Mammary epithelial cell (primary cell): ENCODE results near the gene RALB.

Experiments
- EZH2 ChIP-seq: IDR thresholded peaks from 2 replicates; pipeline ENCODE4 v1.6.1; 2012; ENCODE audit warnings: low read length, inconsistent platforms, borderline replicate concordance
- TF ChIP-seq, protein P1 (sequence below), 2 donors: IDR thresholded peaks in 1 of 2; conservative IDR thresholded peaks in 1 of 2; 2 replicates each; pipeline ENCODE4 v1.5.1; 2011 to 2012; ENCODE audit warnings: inconsistent platforms in 2 of 2, low read length in 2 of 2, mild to moderate bottlenecking in 2 of 2, control low read depth in 1 of 2, low read depth in 1 of 2; ENCODE audit not compliant: insufficient read depth in 1 of 2; ENCODE audit errors: extremely low read depth in 1 of 2

DNA sequence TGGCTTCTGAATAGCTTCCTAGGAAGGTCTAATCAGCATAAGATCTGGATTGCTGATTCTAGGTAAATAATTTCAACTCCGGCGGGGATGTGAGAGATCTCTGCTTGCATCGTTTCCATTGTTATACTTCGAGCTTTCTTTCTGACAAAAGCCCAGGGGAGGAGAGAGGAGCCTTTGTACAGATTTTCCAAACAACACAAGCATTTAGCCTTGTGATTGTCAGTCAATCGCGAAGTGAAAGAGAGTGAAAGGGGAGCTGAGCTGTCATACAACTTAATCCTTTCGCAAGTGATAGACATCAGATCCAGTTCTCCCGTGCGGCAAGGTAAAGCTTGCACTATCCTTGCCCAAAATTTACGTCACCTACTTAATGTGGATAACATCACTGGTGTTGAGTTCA is 26.2 kb downstream of the RALB start:
- TF ChIP-seq, protein P1, sequence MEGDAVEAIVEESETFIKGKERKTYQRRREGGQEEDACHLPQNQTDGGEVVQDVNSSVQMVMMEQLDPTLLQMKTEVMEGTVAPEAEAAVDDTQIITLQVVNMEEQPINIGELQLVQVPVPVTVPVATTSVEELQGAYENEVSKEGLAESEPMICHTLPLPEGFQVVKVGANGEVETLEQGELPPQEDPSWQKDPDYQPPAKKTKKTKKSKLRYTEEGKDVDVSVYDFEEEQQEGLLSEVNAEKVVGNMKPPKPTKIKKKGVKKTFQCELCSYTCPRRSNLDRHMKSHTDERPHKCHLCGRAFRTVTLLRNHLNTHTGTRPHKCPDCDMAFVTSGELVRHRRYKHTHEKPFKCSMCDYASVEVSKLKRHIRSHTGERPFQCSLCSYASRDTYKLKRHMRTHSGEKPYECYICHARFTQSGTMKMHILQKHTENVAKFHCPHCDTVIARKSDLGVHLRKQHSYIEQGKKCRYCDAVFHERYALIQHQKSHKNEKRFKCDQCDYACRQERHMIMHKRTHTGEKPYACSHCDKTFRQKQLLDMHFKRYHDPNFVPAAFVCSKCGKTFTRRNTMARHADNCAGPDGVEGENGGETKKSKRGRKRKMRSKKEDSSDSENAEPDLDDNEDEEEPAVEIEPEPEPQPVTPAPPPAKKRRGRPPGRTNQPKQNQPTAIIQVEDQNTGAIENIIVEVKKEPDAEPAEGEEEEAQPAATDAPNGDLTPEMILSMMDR (conservative IDR thresholded peaks at IDR 0.05 in 1 of 2, IDR thresholded peaks at IDR 0.05 in 1 of 2; ENCODE audit: extremely low read depth in 1 of 2, insufficient read depth in 1 of 2, low read depth in 1 of 2, low read length in 2 of 2), result no peak
- no peak for TF ChIP-seq EZH2
